Astrocyte (in vitro differentiated cells and primary cell): ENCODE data around the gene TNPO1. TPM values are rescaled to one million over a fixed set of nuclear protein-coding genes. Genes with fewer than 3 reads are reported as not detected.

Experiments used
- DNase-seq: peaks from one replicate; pipeline ENCODE4 v3.0.0-alpha.2; 2010; ENCODE audit warnings: low read depth
- FAIRE-seq: peaks from 2 replicates; lab custom pipeline; 2011; peaks lifted over from hg19 to GRCh38; lab: Jason Lieb, UNC
- H2AFZ ChIP-seq: 2 replicates; pipeline ENCODE4 v1.6.0; 2012; ENCODE audit warnings: low read depth, low read length, inconsistent platforms
- H3K27ac ChIP-seq: 2 replicates; pipeline ENCODE4 v1.5.1; 2011; ENCODE audit warnings: low read depth, low read length, inconsistent platforms
- H3K27me3 ChIP-seq: 2 replicates; pipeline ENCODE4 v1.6.0; 2011; ENCODE audit warnings: low read length, inconsistent platforms; ENCODE audit not compliant: insufficient read depth
- H3K36me3 ChIP-seq: 2 replicates; pipeline ENCODE4 v1.5.1; 2011; ENCODE audit warnings: low read length, inconsistent platforms; ENCODE audit not compliant: insufficient read depth
- H3K4me1 ChIP-seq: 2 replicates; pipeline ENCODE4 v1.5.1; 2011; ENCODE audit warnings: low read length, inconsistent platforms; ENCODE audit not compliant: insufficient read depth
- H3K4me2 ChIP-seq: 2 replicates; pipeline ENCODE4 v1.6.0; 2012; ENCODE audit warnings: low read length, inconsistent platforms
- H3K4me3 ChIP-seq: 2 replicates; pipeline ENCODE4 v1.5.1; 2011; ENCODE audit warnings: low read depth, mild to moderate bottlenecking, low read length, inconsistent platforms; ENCODE audit not compliant: insufficient read depth
- H3K79me2 ChIP-seq: 2 replicates; pipeline ENCODE4 v1.6.0; 2012; ENCODE audit warnings: mild to moderate bottlenecking, low read length, inconsistent platforms; ENCODE audit not compliant: insufficient read depth
- H3K9ac ChIP-seq: 2 replicates; pipeline ENCODE4 v1.6.0; 2012; ENCODE audit warnings: mild to moderate bottlenecking, low read length, inconsistent platforms
- H3K9me3 ChIP-seq: 2 replicates; pipeline ENCODE4 v1.5.1; 2012; ENCODE audit warnings: low read depth, mild to moderate bottlenecking, low read length, inconsistent platforms; ENCODE audit not compliant: insufficient read depth
- H4K20me1 ChIP-seq: 2 replicates; pipeline ENCODE4 v1.6.0; 2012; ENCODE audit warnings: low read length, inconsistent platforms; ENCODE audit not compliant: insufficient read depth
- H3K27ac Mint-ChIP-seq: one replicate; pipeline ENCODE4 v1.8.0; 2021; ENCODE audit warnings: mild to moderate bottlenecking, mixed read lengths; ENCODE audit not compliant: unreplicated experiment
- H3K27me3 Mint-ChIP-seq: one replicate; pipeline ENCODE4 v1.8.0; 2021; ENCODE audit warnings: low read depth, mixed read lengths; ENCODE audit not compliant: unreplicated experiment
- H3K36me3 Mint-ChIP-seq: one replicate; pipeline ENCODE4 v1.8.0; 2021; ENCODE audit warnings: low read depth, mixed read lengths; ENCODE audit not compliant: unreplicated experiment
- H3K4me1 Mint-ChIP-seq: one replicate; pipeline ENCODE4 v1.8.0; 2021; ENCODE audit warnings: low read depth, mixed read lengths; ENCODE audit not compliant: unreplicated experiment
- H3K4me3 Mint-ChIP-seq: one replicate; pipeline ENCODE4 v1.8.0; 2021; ENCODE audit warnings: mild to moderate bottlenecking, moderate library complexity, mixed read lengths; ENCODE audit not compliant: unreplicated experiment
- H3K9me3 Mint-ChIP-seq: one replicate; pipeline ENCODE4 v1.8.0; 2021; ENCODE audit warnings: mild to moderate bottlenecking, mixed read lengths; ENCODE audit not compliant: unreplicated experiment
- EZH2 ChIP-seq: IDR thresholded peaks from 2 replicates; pipeline ENCODE4 v1.6.1; 2012; ENCODE audit warnings: mild to moderate bottlenecking, low read length, inconsistent platforms; ENCODE audit not compliant: insufficient read depth
- total RNA-seq: library from RNA; stranded (reverse); gene quantifications from 2 replicates; pipeline ENCODE4 v1.2.1, GENCODE V29; 2021
- TF ChIP-seq, protein P1 (sequence below): IDR thresholded peaks from 2 replicates; pipeline ENCODE4 v1.5.1; 2011; ENCODE audit warnings: low read depth, mild to moderate bottlenecking, inconsistent platforms, low read length, moderate library complexity; ENCODE audit not compliant: insufficient read depth

The TNPO1 gene
- total RNA-seq, 1 donor from 2014 or later: 184 TPM

DNA sequence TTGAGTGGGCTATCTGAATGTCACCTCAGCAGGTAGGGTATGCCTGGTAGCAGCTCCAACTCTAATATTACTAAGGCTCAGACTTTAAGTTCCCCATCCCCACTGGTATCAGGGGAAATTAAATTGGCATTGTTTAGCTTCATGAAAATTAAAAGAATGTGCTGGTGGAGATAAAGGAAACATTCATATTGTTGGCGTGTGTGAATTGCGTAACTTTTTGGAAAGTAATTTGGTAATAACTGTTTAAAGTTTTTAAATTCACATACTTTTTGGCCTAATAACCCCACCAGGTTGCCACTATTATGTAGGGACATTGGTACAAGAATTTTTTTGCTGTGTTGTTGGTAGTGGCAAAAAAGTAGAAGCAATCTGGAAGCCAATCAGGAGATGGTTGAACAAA, 29.4 kb downstream of the TNPO1 start:
- H3K9me3 ChIP-seq: no peaks in the 10 kb centered on the region
- TF ChIP-seq, protein P1, sequence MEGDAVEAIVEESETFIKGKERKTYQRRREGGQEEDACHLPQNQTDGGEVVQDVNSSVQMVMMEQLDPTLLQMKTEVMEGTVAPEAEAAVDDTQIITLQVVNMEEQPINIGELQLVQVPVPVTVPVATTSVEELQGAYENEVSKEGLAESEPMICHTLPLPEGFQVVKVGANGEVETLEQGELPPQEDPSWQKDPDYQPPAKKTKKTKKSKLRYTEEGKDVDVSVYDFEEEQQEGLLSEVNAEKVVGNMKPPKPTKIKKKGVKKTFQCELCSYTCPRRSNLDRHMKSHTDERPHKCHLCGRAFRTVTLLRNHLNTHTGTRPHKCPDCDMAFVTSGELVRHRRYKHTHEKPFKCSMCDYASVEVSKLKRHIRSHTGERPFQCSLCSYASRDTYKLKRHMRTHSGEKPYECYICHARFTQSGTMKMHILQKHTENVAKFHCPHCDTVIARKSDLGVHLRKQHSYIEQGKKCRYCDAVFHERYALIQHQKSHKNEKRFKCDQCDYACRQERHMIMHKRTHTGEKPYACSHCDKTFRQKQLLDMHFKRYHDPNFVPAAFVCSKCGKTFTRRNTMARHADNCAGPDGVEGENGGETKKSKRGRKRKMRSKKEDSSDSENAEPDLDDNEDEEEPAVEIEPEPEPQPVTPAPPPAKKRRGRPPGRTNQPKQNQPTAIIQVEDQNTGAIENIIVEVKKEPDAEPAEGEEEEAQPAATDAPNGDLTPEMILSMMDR: no peak
- no peak for TF ChIP-seq EZH2
- peaks cover 89% of the 10 kb centered on the region for H3K79me2 ChIP-seq
- H3K4me2 ChIP-seq: no peak overlapping the region
- Mint-ChIP-seq H3K27me3 (no peaks in the 10 kb centered on the region), H3K4me3 (no peak overlapping the region), H3K27ac (no peak overlapping the region), H3K9me3 (no peaks in the 10 kb centered on the region), H3K36me3 (peaks cover 7% of the 10 kb centered on the region), H3K4me1 (peaks cover 25% of the 10 kb centered on the region)
- peaks cover 52% of the 10 kb centered on the region for H4K20me1 ChIP-seq
- FAIRE-seq (no peak), DNase-seq (peak; percentile 34)
- peaks cover 26% of the 10 kb centered on the region for H3K4me1 ChIP-seq
- H3K27ac ChIP-seq: no peak overlapping the region
- H3K27me3 ChIP-seq: no peaks in the 10 kb centered on the region
- no peak overlapping the region for H2AFZ ChIP-seq
- H3K9ac ChIP-seq: no peak overlapping the region
- peaks cover 3% of the 10 kb centered on the region for H3K36me3 ChIP-seq
- H3K4me3 ChIP-seq: no peak overlapping the region

DNA sequence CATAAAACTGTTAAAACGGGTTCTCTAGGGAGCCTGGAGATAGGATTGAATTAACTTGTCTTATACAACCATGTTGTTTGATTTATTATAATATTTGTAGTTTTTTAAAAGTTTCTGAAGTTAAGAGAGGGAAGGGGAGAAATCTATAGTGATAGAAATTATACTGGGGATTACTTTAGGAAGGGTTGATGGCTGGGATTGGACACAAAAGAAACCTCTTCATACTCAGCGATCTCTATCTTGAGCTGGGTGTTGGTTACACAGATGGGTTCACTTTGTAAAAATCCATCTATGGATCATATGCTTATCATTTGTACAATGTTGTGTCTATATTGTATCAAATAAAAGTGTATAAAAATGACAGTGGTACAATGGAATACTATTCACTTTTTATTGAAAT, 30.0 kb downstream of the TNPO1 start:
- Mint-ChIP-seq H3K27ac (no peak overlapping the region), H3K27me3 (no peaks in the 10 kb centered on the region), H3K36me3 (peaks cover 7% of the 10 kb centered on the region), H3K4me1 (peaks cover 26% of the 10 kb centered on the region), H3K9me3 (no peaks in the 10 kb centered on the region), H3K4me3 (no peak overlapping the region)
- Histone ChIP-seq H3K79me2 (peaks cover 93% of the 10 kb centered on the region), H3K9me3 (no peaks in the 10 kb centered on the region), H3K27ac (no peak overlapping the region), H3K4me3 (no peak overlapping the region), H3K4me2 (no peak overlapping the region), H3K4me1 (peaks cover 31% of the 10 kb centered on the region), H3K9ac (no peak overlapping the region), H3K27me3 (no peaks in the 10 kb centered on the region), H2AFZ (no peak overlapping the region), H4K20me1 (peaks cover 56% of the 10 kb centered on the region), H3K36me3 (peaks cover 6% of the 10 kb centered on the region)
- TF ChIP-seq, protein P1: no peak
- no peak for TF ChIP-seq EZH2
- DNase-seq (no peak), FAIRE-seq (no peak)

DNA sequence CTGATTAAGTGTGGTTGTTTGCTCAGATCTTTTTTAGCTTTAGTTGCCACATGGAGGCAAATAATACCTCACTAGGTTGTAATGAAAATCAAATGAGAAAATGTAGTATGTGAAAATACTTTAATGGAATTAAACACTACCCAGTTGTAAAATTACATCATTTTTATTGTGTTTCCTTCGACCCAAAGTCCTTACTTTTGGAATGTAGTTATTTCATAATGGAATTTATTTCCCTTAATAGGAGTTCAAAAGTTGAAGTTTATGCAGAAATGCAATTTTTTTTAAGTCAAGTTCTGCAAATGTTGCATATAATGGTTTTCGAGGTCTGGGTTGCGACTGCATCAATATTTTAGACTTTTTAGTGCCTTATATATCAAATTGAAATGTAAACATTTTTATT, 31.0 kb downstream of the TNPO1 start:
- peaks cover 27% of the 10 kb centered on the region for H3K4me1 ChIP-seq
- FAIRE-seq (no peak), DNase-seq (no peak)
- peak overlapping the region; percentile 94 for H3K4me3 Mint-ChIP-seq
- no peaks in the 10 kb centered on the region for H3K9me3 Mint-ChIP-seq
- peaks cover 96% of the 10 kb centered on the region for H3K79me2 ChIP-seq
- peak overlapping the region; percentile 93 for H3K4me3 ChIP-seq
- H3K27ac ChIP-seq: no peak overlapping the region
- peaks cover 26% of the 10 kb centered on the region for H3K4me1 Mint-ChIP-seq
- no peaks in the 10 kb centered on the region for H3K27me3 ChIP-seq
- no peaks in the 10 kb centered on the region for H3K27me3 Mint-ChIP-seq
- H3K4me2 ChIP-seq: peak overlapping the region; percentile 95
- peak overlapping the region; percentile 86 for H3K27ac Mint-ChIP-seq
- peaks cover 13% of the 10 kb centered on the region for H3K36me3 ChIP-seq
- H2AFZ ChIP-seq: no peak overlapping the region
- no peaks in the 10 kb centered on the region for H3K9me3 ChIP-seq
- H3K9ac ChIP-seq: peak overlapping the region; percentile 92
- TF ChIP-seq, protein P1: no peak
- TF ChIP-seq EZH2: no peak
- peaks cover 60% of the 10 kb centered on the region for H4K20me1 ChIP-seq
- H3K36me3 Mint-ChIP-seq: peaks cover 5% of the 10 kb centered on the region
